Left ventricle myocardium superior (tissue), 1 donor: Measurements from ENCODE around the gene PLEKHA1. TPM values are rescaled to one million over a fixed set of nuclear protein-coding genes. Genes with fewer than 3 reads are reported as not detected.

Source experiments
- ATAC-seq: fragments of 200-7000 bp; cut with Tn5 transposase; one replicate; pipeline ENCODE4 v1.9.1; 2020; ENCODE audit warnings: mild to moderate bottlenecking, moderate library complexity
- DNase-seq: peaks from one replicate; pipeline ENCODE4 v3.0.0-alpha.2; 2020
- intact Hi-C: fragments of 100-400 bp; cut with micrococcal nuclease; formaldehyde crosslinking; loops from one replicate; pipeline ENCODE4 v1.11.0; 2022
- total RNA-seq: library from RNA; stranded (reverse); fragmentation: NEBNext Ultra II Directional; extraction: Animal tissue kit (Norgen Biotek cat#: 25700); gene quantifications from one replicate; pipeline ENCODE4 v1.2.1, GENCODE V29; 2021
- donor health status: DM: no; HTN: yes; CAD: no; lungs with severe emphysema.

The PLEKHA1 gene
- total RNA-seq, 1 donor from 2014 or later = 71.1 TPM

DNA sequence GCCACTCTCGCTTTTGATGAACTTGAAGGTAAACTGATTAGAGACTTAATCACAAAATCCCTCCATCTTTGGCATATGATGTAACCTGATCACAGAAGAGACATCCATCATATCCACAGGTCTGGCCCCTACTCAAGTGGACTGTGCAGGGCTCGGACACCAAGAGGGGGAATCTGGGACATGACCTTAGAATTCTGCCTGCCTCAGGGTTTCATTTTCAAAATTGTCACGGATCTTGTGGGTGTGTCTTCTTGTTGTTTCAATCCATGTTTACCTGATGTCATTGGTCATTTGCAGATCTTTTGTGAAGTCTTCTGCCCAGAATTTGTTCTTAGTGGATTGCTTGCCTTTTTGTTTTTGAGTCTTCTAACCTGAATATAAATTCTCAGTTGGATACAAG lies 74.1 kb downstream of the PLEKHA1 start:
- DNase-seq (no peak), ATAC-seq (no peak)
- intact Hi-C loops = no loop called here

DNA sequence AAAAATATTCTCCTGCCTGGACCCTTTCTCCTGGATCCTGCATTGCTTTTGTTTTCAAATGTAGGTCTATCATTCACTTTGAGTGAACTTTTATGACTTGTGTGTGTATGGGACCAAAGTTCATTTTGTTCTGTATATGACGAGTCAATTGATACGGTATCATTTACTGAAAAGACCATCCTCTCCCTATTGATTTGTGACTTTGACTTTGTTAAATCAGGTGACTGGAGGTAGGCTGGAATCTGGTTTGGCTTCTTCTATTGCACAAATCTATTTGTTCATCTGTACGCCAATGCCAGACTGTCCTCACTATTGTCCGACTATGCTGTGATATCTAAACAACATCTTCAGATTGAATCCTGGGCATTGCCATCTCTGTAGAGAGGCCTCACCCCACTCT lies 74.6 kb downstream of the PLEKHA1 start:
- DNase-seq = no peak
- no peak for ATAC-seq
- intact Hi-C loops = no loop called here

DNA sequence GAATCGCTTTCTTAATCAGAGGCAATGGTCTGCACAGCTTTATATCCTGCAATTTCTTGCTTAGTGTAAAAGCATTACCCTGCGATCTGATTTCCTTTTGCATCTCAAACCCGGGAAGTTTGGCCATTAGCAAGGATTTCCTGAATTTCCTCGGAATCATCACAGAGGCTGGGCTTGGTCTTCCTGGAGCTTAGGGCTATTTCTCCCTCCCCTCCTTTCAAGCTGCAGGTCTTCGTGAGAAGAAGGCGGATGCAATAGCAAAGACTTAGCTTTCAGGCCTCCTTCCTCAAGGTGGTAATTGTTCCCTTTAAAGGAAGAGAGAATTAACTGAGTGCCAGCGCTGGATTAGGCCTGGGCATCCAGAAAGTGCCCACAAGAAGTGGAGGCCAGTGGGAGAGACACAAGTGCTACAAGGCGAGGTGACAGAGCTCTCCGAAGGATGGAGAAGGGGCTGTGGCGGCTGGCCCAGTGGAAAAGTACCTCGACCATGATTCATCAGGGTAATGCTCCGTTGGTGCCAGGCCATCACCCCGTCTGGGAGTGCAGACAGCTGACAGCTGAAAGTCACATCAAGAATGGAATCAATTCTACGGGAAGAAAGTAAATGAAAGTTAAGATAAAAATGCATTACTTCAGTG lies 76.0 kb downstream of the PLEKHA1 start:
- intact Hi-C loops = no loop called here
- ATAC-seq = no peak
- DNase-seq = no peak

DNA sequence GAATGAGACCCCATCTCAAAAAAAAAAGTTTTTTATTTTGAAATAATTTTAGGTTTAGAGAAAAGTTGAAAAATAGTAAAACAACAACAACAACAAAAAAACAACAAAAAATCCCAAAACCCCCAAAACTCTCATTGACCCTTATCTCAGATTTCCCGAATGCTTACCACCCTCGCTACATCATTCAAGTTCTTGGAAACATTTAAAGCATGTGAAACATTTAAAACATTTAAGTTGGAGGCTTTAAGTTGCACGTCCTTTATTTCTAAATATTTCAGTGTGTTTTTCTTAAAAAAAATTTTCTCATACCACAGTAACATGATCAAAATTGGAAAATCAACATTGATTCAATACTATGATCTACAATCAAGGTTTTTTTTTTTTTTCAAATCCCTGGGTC lies 79.6 kb downstream of the PLEKHA1 start:
- no peak for DNase-seq
- intact Hi-C loops = no loop called here
- no peak for ATAC-seq

DNA sequence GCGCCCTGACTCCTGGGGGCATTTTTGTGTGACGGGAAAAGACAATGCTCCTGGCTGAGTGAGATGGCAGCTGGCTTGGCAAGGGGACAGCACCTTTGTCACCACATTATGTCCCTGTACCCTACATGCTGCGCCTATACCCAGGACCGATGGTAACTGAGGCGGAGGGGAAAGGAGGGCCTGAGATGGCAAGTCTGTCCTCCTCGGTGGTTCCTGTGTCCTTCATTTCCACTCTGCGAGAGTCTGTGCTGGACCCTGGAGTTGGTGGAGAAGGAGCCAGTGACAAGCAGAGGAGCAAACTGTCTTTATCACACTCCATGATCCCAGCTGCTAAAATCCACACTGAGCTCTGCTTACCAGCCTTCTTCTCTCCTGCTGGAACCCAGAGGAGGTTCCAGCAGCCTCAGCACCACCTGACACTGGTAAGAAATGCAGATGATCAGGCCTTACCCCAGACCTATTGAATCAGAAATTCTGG lies 80.1 kb downstream of the PLEKHA1 start, which contains the start of gene ARMS2:
TSS of gene ARMS2 (plus strand) at position 51 of the 478 bp plus-strand sequence. CDS start at position 126, 75 bp downstream.
- intact Hi-C loops = no loop called here
- ATAC-seq (no peak), DNase-seq (no peak)

DNA sequence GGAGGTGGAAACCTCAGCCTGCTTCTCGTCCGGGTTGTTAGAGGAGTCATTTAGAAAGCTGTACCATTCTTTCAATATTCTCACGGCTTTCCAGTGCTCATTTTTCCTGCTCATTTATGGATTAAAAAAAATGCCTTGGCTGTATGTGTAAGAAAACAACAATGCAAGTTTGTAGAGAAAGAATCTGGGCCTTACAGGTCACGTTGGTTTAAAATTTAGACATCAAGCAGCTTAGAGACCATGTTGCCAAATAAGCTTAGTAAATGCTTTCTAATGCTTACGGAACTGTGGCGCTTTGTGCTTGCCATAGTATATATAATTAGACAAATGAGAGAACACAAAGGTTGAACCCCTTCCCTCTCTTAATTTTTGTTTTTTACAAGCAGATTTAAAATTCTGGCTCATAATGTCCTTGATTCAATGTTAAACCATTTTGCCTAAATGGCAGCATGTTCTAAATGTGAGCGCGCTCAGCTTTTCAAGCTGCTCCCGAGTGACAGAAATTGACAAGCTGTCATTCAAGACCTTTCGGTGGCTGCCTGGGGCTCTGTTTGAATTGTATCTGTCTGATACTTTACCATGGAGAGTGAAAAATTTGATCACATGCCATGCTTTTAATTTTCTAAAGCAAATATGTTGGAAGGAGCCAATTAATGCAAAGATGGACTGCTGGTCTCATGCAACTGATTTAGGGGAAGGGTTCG lies 81.0 kb downstream of the PLEKHA1 start:
- DNase-seq (no peak), ATAC-seq (no peak)
- intact Hi-C loops = no loop called here

DNA sequence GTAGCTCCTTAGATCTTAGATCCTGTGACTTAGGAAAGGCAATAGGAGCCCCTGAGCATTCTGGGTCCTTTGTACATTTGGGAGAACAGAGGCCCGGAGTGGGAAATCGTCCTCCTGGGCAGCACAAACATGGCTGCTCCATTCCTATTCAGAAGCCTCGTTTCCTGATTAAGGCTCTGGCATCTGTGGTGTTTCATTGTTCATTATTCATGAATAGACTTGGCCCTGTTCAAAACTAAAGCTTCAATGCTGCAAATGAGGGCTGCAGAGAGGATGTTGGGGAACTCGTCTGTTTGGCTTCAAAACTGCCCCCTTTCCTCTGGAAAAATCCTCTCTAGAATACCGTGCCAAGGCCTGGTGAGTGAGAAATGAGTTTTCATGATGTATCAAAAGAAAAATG lies 83.4 kb downstream of the PLEKHA1 start:
- no peak for ATAC-seq
- intact Hi-C loops = no loop called here
- no peak for DNase-seq

DNA sequence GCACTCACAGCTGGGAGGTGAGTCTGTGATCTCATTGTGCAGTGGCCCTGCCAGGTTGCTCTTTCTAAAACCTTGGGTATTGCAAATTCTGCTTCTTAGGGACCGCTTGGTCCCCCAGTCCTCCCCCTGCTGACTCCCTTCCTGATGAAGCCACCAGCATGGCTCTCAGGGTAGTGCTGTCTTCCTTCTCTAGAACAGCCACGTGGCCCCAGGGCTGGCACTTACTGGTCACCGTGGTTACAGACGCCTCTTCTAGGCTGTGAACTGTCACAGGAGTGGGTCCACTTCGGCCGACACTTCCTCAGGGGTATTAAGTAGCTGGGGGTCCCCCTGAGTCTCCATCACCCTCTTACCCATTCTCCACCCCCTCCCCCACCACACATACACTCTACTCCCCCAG lies 84.2 kb downstream of the PLEKHA1 start:
- DNase-seq (no peak), ATAC-seq (no peak)
- intact Hi-C loops = no loop called here

DNA sequence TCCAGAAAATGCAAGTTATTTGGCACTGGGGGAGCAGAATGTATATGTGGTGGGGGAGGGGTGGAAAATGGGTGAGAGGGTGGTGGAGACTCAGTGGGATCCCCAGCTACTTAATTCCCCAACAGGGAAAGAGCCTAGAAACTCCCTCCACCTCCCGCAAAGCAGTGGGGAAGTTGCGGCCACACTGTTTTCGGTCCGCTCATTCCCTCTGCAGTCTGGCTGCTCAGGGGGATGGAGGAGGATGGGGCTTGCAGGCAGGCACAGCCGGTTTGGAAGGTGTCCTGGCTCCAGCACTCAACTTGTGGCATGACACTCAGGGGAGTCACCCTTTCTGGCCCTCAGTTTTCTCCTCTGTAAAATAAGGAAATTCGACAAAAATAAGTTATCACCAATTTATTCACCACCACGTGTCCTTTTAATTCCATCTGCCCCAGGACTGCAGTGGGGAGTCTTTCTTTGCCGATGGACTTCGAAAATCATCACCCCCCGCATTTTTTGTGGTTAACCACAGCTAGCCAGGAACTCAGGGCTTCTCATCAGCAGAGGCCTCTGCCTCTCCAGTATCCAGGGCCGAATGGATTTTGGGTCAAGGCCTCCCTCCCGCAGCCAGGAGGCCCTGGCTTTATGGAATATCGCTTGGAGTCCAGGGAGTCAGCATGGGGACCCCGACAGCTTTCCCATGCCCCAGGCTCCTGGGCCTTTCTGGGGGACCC lies 85.2 kb downstream of the PLEKHA1 start:
- DNase-seq = no peak
- ATAC-seq = no peak
- intact Hi-C loops = no loop called here

DNA sequence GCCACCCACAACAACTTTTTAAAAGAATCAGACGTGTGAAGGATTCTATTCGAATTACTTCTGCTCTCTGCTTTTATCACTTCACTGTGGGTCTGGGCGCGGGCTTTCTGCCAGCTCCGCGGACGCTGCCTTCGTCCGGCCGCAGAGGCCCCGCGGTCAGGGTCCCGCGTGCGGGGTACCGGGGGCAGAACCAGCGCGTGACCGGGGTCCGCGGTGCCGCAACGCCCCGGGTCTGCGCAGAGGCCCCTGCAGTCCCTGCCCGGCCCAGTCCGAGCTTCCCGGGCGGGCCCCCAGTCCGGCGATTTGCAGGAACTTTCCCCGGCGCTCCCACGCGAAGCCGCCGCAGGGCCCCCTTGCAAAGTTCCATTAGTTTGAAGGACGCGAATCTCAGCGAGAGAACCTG lies 86.4 kb downstream of the PLEKHA1 start:
- no peak for DNase-seq
- intact Hi-C loops = no loop called here

DNA sequence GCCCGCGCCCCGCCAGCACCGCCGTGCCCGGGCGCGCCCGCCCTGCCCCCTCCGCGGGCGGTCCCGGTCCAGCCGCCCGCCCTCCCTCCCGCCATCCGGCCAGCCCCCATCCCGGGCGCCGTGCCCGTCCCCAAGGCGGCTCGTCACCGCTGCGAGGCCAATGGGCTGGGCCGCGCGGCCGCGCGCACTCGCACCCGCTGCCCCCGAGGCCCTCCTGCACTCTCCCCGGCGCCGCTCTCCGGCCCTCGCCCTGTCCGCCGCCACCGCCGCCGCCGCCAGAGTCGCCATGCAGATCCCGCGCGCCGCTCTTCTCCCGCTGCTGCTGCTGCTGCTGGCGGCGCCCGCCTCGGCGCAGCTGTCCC lies 86.8 kb downstream of the PLEKHA1 start, which contains the start of gene HTRA1:
TSS of gene HTRA1 (plus strand) at position 187 of the 362 bp plus-strand sequence. CDS start at position 287, 100 bp downstream.
- DNase-seq (peak; percentile 91), ATAC-seq (peak; percentile 84)
- intact Hi-C loops = no loop called here

More for the DNA sequence above, 86.4 kb downstream of the PLEKHA1 start:
- peak; percentile 1 for ATAC-seq

DNA sequence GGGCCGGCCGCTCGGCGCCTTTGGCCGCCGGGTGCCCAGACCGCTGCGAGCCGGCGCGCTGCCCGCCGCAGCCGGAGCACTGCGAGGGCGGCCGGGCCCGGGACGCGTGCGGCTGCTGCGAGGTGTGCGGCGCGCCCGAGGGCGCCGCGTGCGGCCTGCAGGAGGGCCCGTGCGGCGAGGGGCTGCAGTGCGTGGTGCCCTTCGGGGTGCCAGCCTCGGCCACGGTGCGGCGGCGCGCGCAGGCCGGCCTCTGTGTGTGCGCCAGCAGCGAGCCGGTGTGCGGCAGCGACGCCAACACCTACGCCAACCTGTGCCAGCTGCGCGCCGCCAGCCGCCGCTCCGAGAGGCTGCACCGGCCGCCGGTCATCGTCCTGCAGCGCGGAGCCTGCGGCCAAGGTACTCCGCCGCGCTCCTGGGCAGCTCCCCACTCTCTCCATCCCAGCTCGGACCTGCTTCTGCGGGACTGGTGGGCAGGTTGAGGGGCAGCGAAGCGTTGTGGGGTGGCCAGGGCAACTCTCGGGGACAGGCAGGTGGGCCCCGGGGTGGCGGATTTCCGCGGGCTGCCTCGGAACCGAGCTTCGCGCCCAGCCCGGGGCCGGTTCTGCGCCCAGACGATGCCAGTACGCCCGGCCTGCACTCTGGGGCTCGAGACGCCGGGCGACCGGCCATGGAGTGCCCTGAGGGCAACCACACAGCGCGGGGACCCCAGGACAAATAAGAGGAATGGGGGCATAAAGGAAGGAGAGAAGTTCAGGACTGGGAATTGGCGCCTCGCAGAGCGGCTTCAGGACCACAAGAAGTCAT lies 87.4 kb downstream of the PLEKHA1 start:
- DNase-seq (peak; percentile 67), ATAC-seq (peak; percentile 41)
- intact Hi-C loops = no loop called here

DNA sequence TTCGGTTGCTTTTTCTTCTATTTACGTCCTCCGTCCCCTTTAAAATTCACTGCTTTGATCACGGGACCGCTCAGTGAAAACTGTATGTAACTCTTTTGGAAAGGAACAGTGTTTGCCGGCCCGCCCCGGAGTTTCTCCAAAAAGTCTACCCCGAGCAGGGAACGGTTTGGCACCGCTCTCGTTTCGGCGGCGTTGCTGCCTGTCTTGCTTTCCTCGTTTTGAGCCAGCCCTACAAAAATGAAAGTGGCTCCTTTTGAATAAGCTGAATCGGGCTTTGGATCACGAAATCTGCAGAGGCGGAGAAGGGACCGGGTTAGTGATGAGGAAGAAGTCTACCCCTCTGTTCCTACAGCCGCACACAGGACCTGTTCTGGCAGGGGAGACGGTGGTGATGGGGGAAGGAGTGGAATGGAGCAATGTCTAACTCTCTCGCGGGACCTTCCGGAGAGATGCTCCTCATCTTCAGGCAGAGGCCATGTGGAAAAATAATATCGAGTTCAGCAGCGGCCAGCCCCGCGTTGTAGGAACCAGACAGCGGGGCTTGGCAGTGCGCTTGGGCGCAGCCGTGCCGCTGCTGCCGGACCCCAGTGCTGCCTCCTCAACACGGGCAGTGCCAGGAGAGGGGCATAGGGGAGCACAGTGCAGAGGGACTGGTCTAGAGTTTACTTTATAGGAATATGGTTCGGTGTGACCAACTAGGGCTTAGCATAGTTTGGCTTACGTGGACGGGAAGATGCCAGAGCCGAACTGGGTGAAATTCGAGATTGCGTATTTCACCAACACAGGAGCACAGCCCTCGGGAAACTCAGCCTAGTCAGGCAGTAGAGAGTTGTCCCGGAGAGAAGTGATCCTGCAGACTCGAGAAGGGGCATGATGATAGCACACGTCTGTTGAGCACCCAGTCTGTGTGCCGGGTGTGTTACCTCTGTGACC lies 88.3 kb downstream of the PLEKHA1 start:
- DNase-seq = peak; percentile 83
- intact Hi-C loops = no loop called here
- ATAC-seq = peak; percentile 49

DNA sequence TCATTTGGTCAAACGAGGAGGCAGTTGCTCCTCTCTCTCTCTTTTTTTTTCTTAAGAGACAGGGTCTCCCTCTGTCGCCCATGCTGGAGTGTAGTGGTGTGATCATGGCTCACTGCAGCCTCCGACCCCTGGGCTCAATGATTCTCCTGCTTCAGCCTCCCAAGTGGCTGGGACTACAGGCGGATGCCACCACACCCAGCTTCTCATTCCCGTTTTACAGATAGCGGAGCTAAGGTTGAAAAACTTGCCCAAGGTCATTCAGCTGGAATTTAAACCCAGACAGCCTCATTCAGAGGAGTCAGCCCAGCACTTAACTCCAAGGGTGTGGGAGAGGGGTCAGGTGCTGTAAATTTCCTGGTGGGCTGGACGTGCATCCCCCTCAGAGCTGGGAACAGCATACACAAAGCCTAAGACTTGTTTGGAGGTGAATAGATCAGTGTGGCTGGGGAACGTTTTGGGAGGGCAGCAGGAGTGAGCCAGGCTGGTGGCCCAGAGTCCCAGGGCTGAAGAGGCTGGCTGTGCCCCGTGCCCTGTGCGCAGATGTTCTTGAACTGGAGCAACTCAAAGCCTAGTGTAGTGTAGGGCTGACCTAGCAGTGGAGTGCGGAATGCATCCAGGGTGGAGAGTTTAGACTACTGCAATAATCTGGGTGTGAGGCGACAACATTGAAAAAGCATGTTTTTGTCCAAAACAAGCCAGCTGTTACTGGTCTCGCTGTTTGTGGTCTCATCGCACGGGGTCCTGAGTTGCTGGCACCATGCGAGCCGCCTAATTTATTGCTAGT lies 89.2 kb downstream of the PLEKHA1 start:
- no peak for DNase-seq
- ATAC-seq = no peak
- intact Hi-C loops = no loop called here

DNA sequence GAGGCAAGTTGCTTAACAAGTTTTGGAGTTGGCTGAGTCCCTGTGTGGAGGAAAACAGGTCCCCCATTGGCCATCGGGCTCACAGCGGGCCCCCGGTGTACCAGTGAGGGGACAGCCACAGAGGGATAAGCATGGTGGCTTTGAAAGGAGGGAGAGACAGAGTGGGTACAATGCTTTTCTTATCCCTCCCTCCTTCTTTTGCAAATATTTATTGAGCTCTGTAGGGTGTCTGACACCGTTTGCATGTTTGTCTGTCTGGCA lies 89.7 kb downstream of the PLEKHA1 start:
- intact Hi-C loops = no loop called here
- ATAC-seq = no peak

DNA sequence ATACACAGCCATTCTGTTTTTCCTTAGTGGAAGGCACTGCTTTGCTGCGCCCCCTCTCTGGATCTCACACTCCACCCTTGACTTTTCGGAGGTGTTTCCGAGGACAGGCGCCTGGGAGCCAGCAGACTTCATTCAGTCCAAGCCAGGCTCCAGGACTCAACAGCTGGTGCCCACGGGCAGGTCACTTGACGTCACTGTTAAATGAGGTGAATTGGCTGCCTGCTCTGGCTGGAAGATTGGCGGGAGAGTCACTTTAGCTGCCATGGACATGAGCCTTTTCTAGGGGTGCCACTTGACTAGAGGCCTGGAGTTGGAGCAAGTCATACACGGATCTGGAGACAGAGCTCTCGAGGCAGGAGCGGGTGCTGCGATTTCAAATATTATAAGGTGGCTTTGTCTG lies 90.1 kb downstream of the PLEKHA1 start:
- ATAC-seq = peak; percentile 42
- no peak for DNase-seq
- intact Hi-C loops = no loop called here

More for the DNA sequence above, 89.7 kb downstream of the PLEKHA1 start:
- DNase-seq = no peak

DNA sequence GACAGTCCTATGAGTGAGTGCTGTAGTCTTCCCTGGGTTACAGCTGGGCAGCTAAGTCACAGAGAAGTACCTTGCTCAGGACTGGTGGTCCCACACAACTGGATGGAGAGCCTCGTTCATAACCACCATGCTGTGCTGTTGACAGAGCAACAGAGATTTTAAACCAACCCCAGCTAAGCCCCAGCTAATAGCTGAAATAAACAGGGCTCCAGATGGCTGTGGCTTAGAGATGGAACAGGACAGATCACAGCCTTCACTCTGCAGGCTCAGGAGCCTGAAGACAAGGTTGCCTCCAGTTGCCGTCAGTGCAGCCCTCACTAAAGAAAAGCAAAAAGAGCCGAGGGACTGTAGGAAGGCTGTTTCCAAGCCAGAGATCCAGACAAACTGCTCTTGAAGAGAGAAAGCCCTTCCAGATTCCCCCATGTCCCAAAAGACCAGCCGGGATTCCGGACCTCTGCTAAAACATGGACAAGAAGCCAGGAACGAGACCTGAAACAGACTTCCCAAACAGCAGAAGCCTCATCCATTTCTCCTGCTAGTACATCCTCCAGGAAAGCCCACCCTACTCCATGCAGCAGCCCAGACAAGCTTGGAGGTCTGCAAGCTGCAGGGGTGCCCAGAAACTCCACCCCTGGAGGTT lies 91.0 kb downstream of the PLEKHA1 start:
- intact Hi-C loops = no loop called here
- no peak for ATAC-seq
- no peak for DNase-seq
